ENCODE measurements around the gene ELF2.

The ELF2 gene

DNA sequence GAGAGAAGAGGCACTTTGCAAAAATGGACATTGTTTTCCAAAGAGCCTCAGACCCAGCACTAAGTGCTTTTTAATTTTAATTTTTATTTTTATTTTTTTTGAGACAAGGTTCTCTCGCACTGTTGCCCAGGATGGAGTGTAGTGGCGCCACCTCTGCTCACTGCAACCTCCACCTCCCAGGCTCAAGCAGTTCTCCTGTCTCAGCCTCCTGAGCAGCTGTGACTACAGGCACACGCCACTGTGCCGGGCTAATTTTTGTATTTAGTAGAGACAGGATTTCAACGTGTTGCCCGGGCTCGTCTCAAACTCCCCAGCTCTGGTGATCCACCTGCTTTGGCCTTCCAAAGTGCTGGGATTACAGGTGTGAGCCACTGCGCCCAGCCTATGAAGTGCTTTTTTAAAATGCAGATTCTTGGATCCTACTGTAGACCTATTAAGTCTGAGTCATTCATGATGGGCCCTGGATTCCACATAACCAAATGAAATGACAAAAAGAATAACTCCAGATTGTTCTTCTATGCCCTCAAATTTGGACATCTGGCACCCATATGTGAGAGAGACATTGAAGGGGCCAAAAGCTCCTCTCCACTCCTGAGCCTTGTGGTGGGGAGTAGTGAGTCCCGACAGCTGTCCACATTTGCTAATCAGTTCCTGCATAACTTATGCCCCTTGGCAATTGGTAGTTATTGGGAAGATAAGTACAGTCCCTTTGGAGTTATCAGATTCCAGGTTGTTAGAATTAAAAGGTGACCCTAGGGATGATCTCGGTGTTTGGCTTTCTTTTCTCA lies 157.9 kb downstream of the ELF2 start:
- Histone ChIP-seq H3K79me2 (ENCODE audit: control insufficient read depth, low read length) (peaks cover 86% of the 10 kb centered on the region), H3K4me3 (ENCODE audit: low read length) (no peak overlapping the region), H3K9me2 (replicated peaks; ENCODE audit: control insufficient read depth, low read length) (no peaks in the 10 kb centered on the region), H3F3A (ENCODE audit: control insufficient read depth, insufficient read depth) (no peaks in the 10 kb centered on the region), H3K36me3 (ENCODE audit: control insufficient read depth, low read length) (peaks cover 22% of the 10 kb centered on the region), H3K4me2 (ENCODE audit: low read length) (peak overlapping the region; percentile 19; the same call in 1 of the 2 replicates), H3K27me3 (ENCODE audit: control insufficient read depth, low read length) (no peaks in the 10 kb centered on the region), H4K20me1 (ENCODE audit: control insufficient read depth, insufficient read depth, low read depth, low read length) (peaks cover 18% of the 10 kb centered on the region; the same call in 1 of the 2 replicates), H3K27ac (ENCODE audit: low read depth, low read length) (no peak overlapping the region), H3K4me1 (ENCODE audit: control insufficient read depth, low read length) (peaks cover 51% of the 10 kb centered on the region), H3K9me3 (ENCODE audit: control insufficient read depth, insufficient read depth, low read length) (no peaks in the 10 kb centered on the region)
- TF ChIP-seq, protein P1, sequence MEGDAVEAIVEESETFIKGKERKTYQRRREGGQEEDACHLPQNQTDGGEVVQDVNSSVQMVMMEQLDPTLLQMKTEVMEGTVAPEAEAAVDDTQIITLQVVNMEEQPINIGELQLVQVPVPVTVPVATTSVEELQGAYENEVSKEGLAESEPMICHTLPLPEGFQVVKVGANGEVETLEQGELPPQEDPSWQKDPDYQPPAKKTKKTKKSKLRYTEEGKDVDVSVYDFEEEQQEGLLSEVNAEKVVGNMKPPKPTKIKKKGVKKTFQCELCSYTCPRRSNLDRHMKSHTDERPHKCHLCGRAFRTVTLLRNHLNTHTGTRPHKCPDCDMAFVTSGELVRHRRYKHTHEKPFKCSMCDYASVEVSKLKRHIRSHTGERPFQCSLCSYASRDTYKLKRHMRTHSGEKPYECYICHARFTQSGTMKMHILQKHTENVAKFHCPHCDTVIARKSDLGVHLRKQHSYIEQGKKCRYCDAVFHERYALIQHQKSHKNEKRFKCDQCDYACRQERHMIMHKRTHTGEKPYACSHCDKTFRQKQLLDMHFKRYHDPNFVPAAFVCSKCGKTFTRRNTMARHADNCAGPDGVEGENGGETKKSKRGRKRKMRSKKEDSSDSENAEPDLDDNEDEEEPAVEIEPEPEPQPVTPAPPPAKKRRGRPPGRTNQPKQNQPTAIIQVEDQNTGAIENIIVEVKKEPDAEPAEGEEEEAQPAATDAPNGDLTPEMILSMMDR (IDR thresholded peaks at IDR 0.05; ENCODE audit: low read depth, low read length, poor library complexity, severe bottlenecking) = no peak
- TF ChIP-seq EZH2phosphoT487 (IDR thresholded peaks at IDR 0.05; ENCODE audit: borderline replicate concordance, low read length) = no peak

DNA sequence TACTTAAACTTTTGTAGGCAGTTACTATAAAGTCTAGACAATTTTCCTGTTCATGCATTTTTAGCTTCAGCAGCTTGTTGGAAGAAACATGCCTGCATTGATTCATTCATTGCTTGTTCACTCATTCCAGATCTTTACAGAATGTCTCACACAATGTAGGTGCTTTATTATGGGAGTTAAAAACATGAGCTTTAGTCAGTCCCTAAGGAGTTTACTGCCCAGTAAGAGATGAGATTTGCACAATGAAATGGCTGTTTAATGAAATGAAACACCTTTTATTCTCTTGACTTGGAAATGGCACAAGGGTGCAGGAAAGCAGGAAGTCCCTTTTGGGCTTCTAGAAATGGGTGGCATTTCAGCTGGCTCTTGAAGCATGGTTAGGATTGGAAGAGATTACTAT lies 158.5 kb downstream of the ELF2 start:
- Histone ChIP-seq H3K27me3 (ENCODE audit: control insufficient read depth, low read length) (no peaks in the 10 kb centered on the region), H3K4me1 (ENCODE audit: control insufficient read depth, low read length) (peaks cover 52% of the 10 kb centered on the region), H3K4me3 (ENCODE audit: low read length) (peak overlapping the region; percentile 42), H3K9me2 (replicated peaks; ENCODE audit: control insufficient read depth, low read length) (no peaks in the 10 kb centered on the region), H3F3A (ENCODE audit: control insufficient read depth, insufficient read depth) (no peaks in the 10 kb centered on the region), H3K27ac (ENCODE audit: low read depth, low read length) (no peak overlapping the region), H3K4me2 (ENCODE audit: low read length) (peak overlapping the region; percentile 81), H3K36me3 (ENCODE audit: control insufficient read depth, low read length) (peaks cover 22% of the 10 kb centered on the region), H3K9me3 (ENCODE audit: control insufficient read depth, insufficient read depth, low read length) (no peaks in the 10 kb centered on the region), H4K20me1 (ENCODE audit: control insufficient read depth, insufficient read depth, low read depth, low read length) (peaks cover 18% of the 10 kb centered on the region; the same call in 1 of the 2 replicates), H3K79me2 (ENCODE audit: control insufficient read depth, low read length) (peaks cover 79% of the 10 kb centered on the region)
- TF ChIP-seq, protein P1 (IDR thresholded peaks at IDR 0.05; ENCODE audit: low read depth, low read length, poor library complexity, severe bottlenecking) = no peak
- no peak for TF ChIP-seq EZH2phosphoT487 (IDR thresholded peaks at IDR 0.05; ENCODE audit: borderline replicate concordance, low read length)

DNA sequence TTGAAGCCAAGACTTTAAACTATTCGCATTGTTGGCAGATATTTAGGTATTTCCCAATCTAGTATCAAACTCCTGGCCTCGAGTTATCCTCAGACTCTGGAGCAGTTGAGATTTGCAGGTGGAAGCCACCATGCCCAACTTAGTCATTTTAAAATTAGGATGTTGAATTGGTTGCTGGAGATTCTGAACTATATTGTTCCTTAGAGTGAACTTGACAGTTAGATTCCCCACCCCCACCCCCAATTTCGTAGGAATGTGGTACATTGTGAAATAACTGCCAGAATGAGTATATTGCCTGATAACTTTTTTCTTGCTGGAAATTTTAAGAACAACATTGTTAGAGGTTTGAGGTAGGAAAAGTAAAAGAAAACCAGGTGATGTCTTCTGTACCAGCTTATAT lies 159.2 kb downstream of the ELF2 start:
- H3K27me3 ChIP-seq (ENCODE audit: control insufficient read depth, low read length) = no peaks in the 10 kb centered on the region
- H3K9me2 ChIP-seq (replicated peaks; ENCODE audit: control insufficient read depth, low read length) = no peaks in the 10 kb centered on the region
- peak overlapping the region; percentile 81 for H3K4me2 ChIP-seq (ENCODE audit: low read length)
- H3K27ac ChIP-seq (ENCODE audit: low read depth, low read length) = no peak overlapping the region
- H3K4me1 ChIP-seq (ENCODE audit: control insufficient read depth, low read length) = peaks cover 52% of the 10 kb centered on the region
- peaks cover 22% of the 10 kb centered on the region for H3K36me3 ChIP-seq (ENCODE audit: control insufficient read depth, low read length)
- no peaks in the 10 kb centered on the region for H3F3A ChIP-seq (ENCODE audit: control insufficient read depth, insufficient read depth)
- H3K79me2 ChIP-seq (ENCODE audit: control insufficient read depth, low read length) = peaks cover 73% of the 10 kb centered on the region
- TF ChIP-seq EZH2phosphoT487 (IDR thresholded peaks at IDR 0.05; ENCODE audit: borderline replicate concordance, low read length) = no peak
- TF ChIP-seq, protein P1 (IDR thresholded peaks at IDR 0.05; ENCODE audit: low read depth, low read length, poor library complexity, severe bottlenecking) = no peak
- no peaks in the 10 kb centered on the region for H3K9me3 ChIP-seq (ENCODE audit: control insufficient read depth, insufficient read depth, low read length)
- H4K20me1 ChIP-seq (ENCODE audit: control insufficient read depth, insufficient read depth, low read depth, low read length) = peaks cover 18% of the 10 kb centered on the region; the same call in 1 of the 2 replicates
- H3K4me3 ChIP-seq (ENCODE audit: low read length) = peak overlapping the region; percentile 42
